ENCODE measurements around the gene DNAH10. TPM values are rescaled to one million over a fixed set of nuclear protein-coding genes. Genes with fewer than 3 reads are reported as not detected.

DNAH10 gene
- total RNA-seq, 1 experiment from 2014 or later, result 0.17 TPM

GRCh38 chr12:123934829-123935228, 172.7 kb downstream of the DNAH10 start:
- Mint-ChIP-seq H3K4me3 (no peak overlapping the region), H3K4me1 (peaks cover 0 to 4% of the 10 kb centered on the region in 2 experiments; a peak in 2 of 4 replicates), H3K27ac (no peak overlapping the region; a peak in 1 of 7 replicates), H3K9me3 (no peaks in the 10 kb centered on the region), H3K27me3 (ENCODE audit: low read depth) (peaks cover 91% of the 10 kb centered on the region), H3K36me3 (ENCODE audit: insufficient read depth in 1 of 3, low read depth in 3 of 3) (no peaks in the 10 kb centered on the region)
- no peak overlapping the region for H4K5ac ChIP-seq (ENCODE audit: insufficient read length, low read depth, low read length)
- H3K14ac ChIP-seq (ENCODE audit: insufficient read depth, low read length), result no peak overlapping the region; the same call in 1 of the 2 replicates
- no CpG with 5 or more reads among the region's 9 CpGs for WGBS (ENCODE audit: extremely low coverage, insufficient read length, low lambda C conversion rate)
- DNase-seq, result no peak
- no peak overlapping the region for H2BK15ac ChIP-seq (ENCODE audit: low read depth, low read length)
- H3K9me3 ChIP-seq (ENCODE audit: control insufficient read depth, low read depth, low read length), result no peaks in the 10 kb centered on the region
- H3T11ph ChIP-seq (ENCODE audit: low read length), result no peak overlapping the region
- no peak overlapping the region for H2AK5ac ChIP-seq (ENCODE audit: insufficient read length, low read length)
- no peak overlapping the region for H2AFZ ChIP-seq (ENCODE audit: low read length)
- H3K23me2 ChIP-seq (ENCODE audit: insufficient read length, low read depth, low read length, poor library complexity, severe bottlenecking), result no peaks in the 10 kb centered on the region
- no peaks in the 10 kb centered on the region for H4K20me1 ChIP-seq (ENCODE audit: control insufficient read depth, insufficient read depth, insufficient read length)
- H3K79me1 ChIP-seq (ENCODE audit: insufficient read depth, low read depth, low read length, poor library complexity, severe bottlenecking), result no peaks in the 10 kb centered on the region
- H2BK12ac ChIP-seq (ENCODE audit: insufficient read length, low read depth, low read length), result no peak overlapping the region
- no peak overlapping the region for H3K9ac ChIP-seq (ENCODE audit: extremely low read depth, insufficient read length, low read length)
- no peaks in the 10 kb centered on the region for H3K79me2 ChIP-seq (ENCODE audit: insufficient read depth, low read length)
- H3K4me1 ChIP-seq (ENCODE audit: insufficient read depth, low read length), result no peaks in the 10 kb centered on the region
- H3K4me2 ChIP-seq (ENCODE audit: insufficient read depth, insufficient read length, low read length), result no peak overlapping the region
- no peak overlapping the region for H2BK20ac ChIP-seq (ENCODE audit: low read depth, low read length, poor library complexity, severe bottlenecking)
- no peak overlapping the region for H2BK5ac ChIP-seq (ENCODE audit: insufficient read length, low read length)
- no peak overlapping the region for H4K8ac ChIP-seq (replicated peaks; ENCODE audit: insufficient read length, low read depth, low read length)
- no peak overlapping the region for H2BK120ac ChIP-seq (ENCODE audit: low read depth, low read length, poor library complexity, severe bottlenecking)
- H3K56ac ChIP-seq (ENCODE audit: insufficient read length, low read depth, low read length), result no peak overlapping the region
- no peak for TF ChIP-seq CTCF (conservative IDR thresholded peaks at IDR 0.05)
- H4K91ac ChIP-seq (ENCODE audit: insufficient read length, low read depth, low read length), result no peak overlapping the region
- H3K18ac ChIP-seq (ENCODE audit: insufficient read length, low read depth, low read length), result no peak overlapping the region
- H3K4ac ChIP-seq (ENCODE audit: low read depth, low read length), result no peak overlapping the region
- no peaks in the 10 kb centered on the region; the same call in 1 of the 2 replicates for H3K27me3 ChIP-seq (ENCODE audit: insufficient read depth, low read length)
- no peak overlapping the region for H3K23ac ChIP-seq (ENCODE audit: insufficient read length, low read depth, low read length)
- H3K27ac ChIP-seq (ENCODE audit: insufficient read length, low read depth, low read length), result no peak overlapping the region

Data from H9 (cell line).